Measurements from ENCODE around the gene CCL14.
"Not testable (repeated sequence)": the region's sequence is repeated elsewhere in the genome, so short reads cannot be mapped to it uniquely, and the experiment has no call there.

CCL14 gene

GRCh38 chr17:35938492-35938891 is 48.0 kb downstream of the CCL14 start:
- DNase-seq = not testable (repeated sequence)

- DNase-seq = no peak
These were observed 50.5 kb downstream of the CCL14 start for GRCh38 chr17:35936063-35936462.

- no peak for DNase-seq
These were observed 51.8 kb downstream of the CCL14 start for GRCh38 chr17:35934760-35935159.
